IPS DF 6.9 (cell line): Measurements from ENCODE around the gene RIPOR1.

Experiments used
- DNase-seq: peaks from one replicate; pipeline ENCODE4 v3.0.0-alpha.2; 2013; ENCODE audit warnings: low read depth, low spot score
- H3K27ac ChIP-seq: one replicate; pipeline ENCODE4 v1.5.1; 2013; ENCODE audit warnings: low read length, control low read depth
- H3K27me3 ChIP-seq: 2 replicates; pipeline ENCODE4 v1.6.1; 2013; ENCODE audit warnings: mild to moderate bottlenecking, low read length; ENCODE audit not compliant: control insufficient read depth, insufficient read depth
- H3K36me3 ChIP-seq: 2 replicates; pipeline ENCODE4 v1.6.1; 2013; ENCODE audit warnings: low read length; ENCODE audit not compliant: control insufficient read depth, insufficient read depth
- H3K4me1 ChIP-seq: 2 replicates; pipeline ENCODE4 v1.6.1; 2013; ENCODE audit warnings: low read length; ENCODE audit not compliant: control insufficient read depth, insufficient read depth
- H3K4me3 ChIP-seq: 2 replicates; pipeline ENCODE4 v1.5.1; 2013; ENCODE audit warnings: mild to moderate bottlenecking, low read length
- H3K9me3 ChIP-seq: 2 replicates; pipeline ENCODE4 v1.6.1; 2013; ENCODE audit warnings: low read length, inconsistent platforms; ENCODE audit not compliant: control insufficient read depth, insufficient read depth
- WGBS: extraction: QIAGEN DNeasy Blood & Tissue Kit; methylation state at CpG from one replicate; pipeline ENCODE4 v1.1.7; 2013; ENCODE audit warnings: mixed read lengths, missing lambda C conversion rate; ENCODE audit not compliant: insufficient read length, insufficient coverage; 5-methylcytosine and 5-hydroxymethylcytosine counted together

Gene RIPOR1

GRCh38 chr16:67560827-67561342 is 32.3 kb downstream of the RIPOR1 start:
- Histone ChIP-seq H3K27ac (no peak overlapping the region), H3K27me3 (no peaks in the 10 kb centered on the region), H3K9me3 (no peaks in the 10 kb centered on the region), H3K4me1 (0 out of 2 replicates have a peak, but pooled peaks cover 1% of the 10 kb centered on the region), H3K4me3 (no peak overlapping the region), H3K36me3 (no peaks in the 10 kb centered on the region)
- no peak for DNase-seq
- no CpG with 5 or more reads among the region's 8 CpGs for WGBS

- Histone ChIP-seq H3K9me3 (no peaks in the 10 kb centered on the region), H3K36me3 (no peaks in the 10 kb centered on the region), H3K4me3 (peak overlapping the region; percentile 90; the same call in 1 of the 2 replicates), H3K27ac (no peak overlapping the region), H3K4me1 (0 out of 2 replicates have a peak, but pooled peaks cover 1% of the 10 kb centered on the region), H3K27me3 (no peaks in the 10 kb centered on the region)
- no peak for DNase-seq
- WGBS: no CpG with 5 or more reads among the region's 8 CpGs
Observed at GRCh38 chr16:67561501-67561823, 32.8 kb downstream of the RIPOR1 start.

GRCh38 chr16:67561824-67562525 is 33.3 kb downstream of the RIPOR1 start:
- Histone ChIP-seq H3K9me3 (no peaks in the 10 kb centered on the region), H3K36me3 (no peaks in the 10 kb centered on the region), H3K4me3 (peak overlapping the region; percentile 90; the same call in 1 of the 2 replicates), H3K27ac (no peak overlapping the region), H3K4me1 (0 out of 2 replicates have a peak, but pooled peaks cover 1% of the 10 kb centered on the region), H3K27me3 (no peaks in the 10 kb centered on the region)
- peak; percentile 87 for DNase-seq
- WGBS: no CpG with 5 or more reads among the region's 76 CpGs

GRCh38 chr16:67562526-67562917 is 33.9 kb downstream of the RIPOR1 start, which contains the start of gene CTCF:
CTCF (plus strand) TSS chr16:67562526; CDS start chr16:67610833, 48,307 bp downstream.
- DNase-seq: no peak
- H3K27me3 ChIP-seq: no peaks in the 10 kb centered on the region
- H3K9me3 ChIP-seq: no peaks in the 10 kb centered on the region
- peak within 1 kb of the TSS; percentile 90 for H3K4me3 ChIP-seq
- no CpG with 5 or more reads among the region's 62 CpGs for WGBS
- H3K4me1 ChIP-seq: 0 out of 2 replicates have a peak, but pooled peaks cover 1% of the 10 kb centered on the region
- no peak within 1 kb of the TSS for H3K27ac ChIP-seq
- H3K36me3 ChIP-seq: no peaks in the 10 kb centered on the region

- H3K4me3 ChIP-seq: peak overlapping the region; percentile 90
- H3K9me3 ChIP-seq: no peaks in the 10 kb centered on the region
- no peaks in the 10 kb centered on the region for H3K27me3 ChIP-seq
- H3K36me3 ChIP-seq: no peaks in the 10 kb centered on the region
- no CpG with 5 or more reads among the region's 96 CpGs for WGBS
- 0 out of 2 replicates have a peak, but pooled peaks cover 1% of the 10 kb centered on the region for H3K4me1 ChIP-seq
- H3K27ac ChIP-seq: no peak overlapping the region
- DNase-seq: no peak
Observed at GRCh38 chr16:67562918-67563707, 34.5 kb downstream of the RIPOR1 start.

- Histone ChIP-seq H3K9me3 (no peaks in the 10 kb centered on the region), H3K27ac (no peak overlapping the region), H3K4me3 (peak overlapping the region; percentile 90; the same call in 1 of the 2 replicates), H3K27me3 (no peaks in the 10 kb centered on the region), H3K36me3 (no peaks in the 10 kb centered on the region), H3K4me1 (0 out of 2 replicates have a peak, but pooled peaks cover 1% of the 10 kb centered on the region)
- WGBS: no CpG with 5 or more reads among the region's 20 CpGs
- no peak for DNase-seq
Observed at GRCh38 chr16:67563708-67564468, 35.3 kb downstream of the RIPOR1 start.

GRCh38 chr16:67565470-67566100 is 37.0 kb downstream of the RIPOR1 start:
- no CpG with 5 or more reads among the region's 8 CpGs for WGBS
- H3K27me3 ChIP-seq: no peaks in the 10 kb centered on the region
- no peak for DNase-seq
- H3K9me3 ChIP-seq: no peaks in the 10 kb centered on the region
- H3K4me3 ChIP-seq: no peak overlapping the region
- H3K27ac ChIP-seq: no peak overlapping the region
- 0 out of 2 replicates have a peak, but pooled peaks cover 1% of the 10 kb centered on the region for H3K4me1 ChIP-seq
- H3K36me3 ChIP-seq: no peaks in the 10 kb centered on the region

- no peaks in the 10 kb centered on the region for H3K27me3 ChIP-seq
- H3K4me1 ChIP-seq: no peaks in the 10 kb centered on the region
- no peak for DNase-seq
- no peak overlapping the region for H3K4me3 ChIP-seq
- H3K9me3 ChIP-seq: no peaks in the 10 kb centered on the region
- peaks cover 5% of the 10 kb centered on the region; the same call in 1 of the 2 replicates for H3K36me3 ChIP-seq
- no peak overlapping the region for H3K27ac ChIP-seq
- no CpG with 5 or more reads among the region's 2 CpGs for WGBS
Observed at GRCh38 chr16:67571464-67571863, 42.8 kb downstream of the RIPOR1 start.

GRCh38 chr16:67571981-67572431 is 43.4 kb downstream of the RIPOR1 start:
- WGBS: no CpG with 5 or more reads among the region's 4 CpGs
- Histone ChIP-seq H3K27ac (no peak overlapping the region), H3K9me3 (no peaks in the 10 kb centered on the region), H3K4me1 (no peaks in the 10 kb centered on the region), H3K36me3 (peaks cover 5% of the 10 kb centered on the region; the same call in 1 of the 2 replicates), H3K27me3 (no peaks in the 10 kb centered on the region), H3K4me3 (no peak overlapping the region)
- DNase-seq: no peak
